CD4-positive, alpha-beta T cell treated with Interleukin-15 for 1 hour (primary cell): ENCODE results near the gene ZBTB44.
"Not testable (repeated sequence)": the region's sequence is repeated elsewhere in the genome, so short reads cannot be mapped to it uniquely, and the experiment has no call there.

Experiments
- DNase-seq: peaks from one replicate; pipeline ENCODE4 v3.0.0-alpha.2; 2020

Gene ZBTB44, protein sequence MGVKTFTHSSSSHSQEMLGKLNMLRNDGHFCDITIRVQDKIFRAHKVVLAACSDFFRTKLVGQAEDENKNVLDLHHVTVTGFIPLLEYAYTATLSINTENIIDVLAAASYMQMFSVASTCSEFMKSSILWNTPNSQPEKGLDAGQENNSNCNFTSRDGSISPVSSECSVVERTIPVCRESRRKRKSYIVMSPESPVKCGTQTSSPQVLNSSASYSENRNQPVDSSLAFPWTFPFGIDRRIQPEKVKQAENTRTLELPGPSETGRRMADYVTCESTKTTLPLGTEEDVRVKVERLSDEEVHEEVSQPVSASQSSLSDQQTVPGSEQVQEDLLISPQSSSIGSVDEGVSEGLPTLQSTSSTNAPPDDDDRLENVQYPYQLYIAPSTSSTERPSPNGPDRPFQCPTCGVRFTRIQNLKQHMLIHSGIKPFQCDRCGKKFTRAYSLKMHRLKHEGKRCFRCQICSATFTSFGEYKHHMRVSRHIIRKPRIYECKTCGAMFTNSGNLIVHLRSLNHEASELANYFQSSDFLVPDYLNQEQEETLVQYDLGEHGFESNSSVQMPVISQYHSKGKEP

GRCh38 chr11:130314750-130315285 lies at the start of gene ZBTB44:
TSS of gene ZBTB44 (minus strand) at chr11:130314917. CDS start at chr11:130261873, 53,044 bp downstream.
- DNase-seq: peak; percentile 92

DNA sequence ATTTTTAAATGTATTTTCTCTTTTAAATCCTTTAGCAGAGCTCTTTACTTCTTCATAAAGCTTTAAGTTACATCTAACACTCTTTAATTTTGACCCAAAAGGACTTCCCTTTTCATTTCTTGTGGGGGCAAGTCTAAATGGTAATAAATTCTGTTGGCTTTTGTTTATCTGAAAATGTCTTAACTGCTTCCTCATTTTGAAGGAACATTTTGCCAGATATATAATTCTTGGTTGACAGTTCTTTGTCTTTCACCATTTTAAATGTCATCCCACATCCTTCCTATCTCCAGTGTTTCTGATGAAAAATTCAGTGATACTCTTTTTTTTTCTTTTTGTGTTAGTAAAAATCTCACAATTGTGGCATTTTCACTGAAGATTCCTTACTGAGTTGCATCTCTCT lies 44.7 kb upstream of the ZBTB44 start:
- no peak for DNase-seq

- no peak for DNase-seq
These were observed 43.7 kb upstream of the ZBTB44 start for GRCh38 chr11:130358398-130358797.

GRCh38 chr11:130347261-130347660 lies 32.5 kb upstream of the ZBTB44 start:
- DNase-seq: no peak

DNA sequence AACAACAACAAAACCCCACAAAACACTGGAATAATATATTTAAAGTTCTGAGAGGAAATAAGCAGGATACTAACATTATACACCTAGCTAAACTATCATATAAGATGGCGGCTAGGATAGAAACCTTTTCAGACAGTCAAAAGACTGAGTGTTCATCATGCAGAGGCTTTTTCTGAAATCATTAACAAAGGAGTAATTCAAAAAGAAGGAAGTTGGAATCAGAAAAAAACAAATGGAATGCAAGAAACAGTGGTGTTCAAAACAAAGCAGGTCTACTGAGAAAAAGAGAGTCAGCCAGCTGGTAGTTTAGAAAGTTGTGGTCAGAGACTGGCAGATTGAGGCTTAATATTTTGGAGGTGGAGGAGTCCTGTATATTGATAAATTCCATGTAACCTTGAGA lies 30.1 kb upstream of the ZBTB44 start:
- DNase-seq: no peak

- DNase-seq: no peak
These were observed 26.1 kb upstream of the ZBTB44 start for GRCh38 chr11:130340671-130341319.

- DNase-seq: no peak
These were observed 23.9 kb upstream of the ZBTB44 start for GRCh38 chr11:130338667-130339066.

- DNase-seq: no peak
These were observed 22.8 kb upstream of the ZBTB44 start for GRCh38 chr11:130337281-130338089.

DNA sequence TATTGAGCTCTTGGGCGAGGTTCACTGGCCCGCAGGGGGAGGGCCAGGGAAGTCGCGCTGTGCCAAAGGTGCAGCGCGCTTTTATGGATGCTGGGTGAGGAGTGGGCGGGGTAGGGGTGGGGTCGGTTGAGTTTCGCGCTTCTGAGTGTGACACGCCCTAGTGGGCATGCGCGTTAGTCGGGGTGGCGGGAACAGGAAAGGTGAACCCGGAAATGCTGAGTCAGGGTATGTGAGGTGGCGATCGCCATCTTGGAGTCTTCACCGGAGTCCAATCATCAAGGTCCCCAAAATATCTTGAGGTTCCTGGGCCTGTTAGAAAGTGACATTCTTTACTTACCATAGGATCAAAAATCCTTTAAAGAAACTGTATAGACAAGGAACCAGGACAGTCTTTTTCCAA lies 16.7 kb upstream of the ZBTB44 start:
- DNase-seq: not testable (repeated sequence)

- no peak for DNase-seq
These were observed 15.5 kb upstream of the ZBTB44 start for GRCh38 chr11:130330101-130330684.

DNA sequence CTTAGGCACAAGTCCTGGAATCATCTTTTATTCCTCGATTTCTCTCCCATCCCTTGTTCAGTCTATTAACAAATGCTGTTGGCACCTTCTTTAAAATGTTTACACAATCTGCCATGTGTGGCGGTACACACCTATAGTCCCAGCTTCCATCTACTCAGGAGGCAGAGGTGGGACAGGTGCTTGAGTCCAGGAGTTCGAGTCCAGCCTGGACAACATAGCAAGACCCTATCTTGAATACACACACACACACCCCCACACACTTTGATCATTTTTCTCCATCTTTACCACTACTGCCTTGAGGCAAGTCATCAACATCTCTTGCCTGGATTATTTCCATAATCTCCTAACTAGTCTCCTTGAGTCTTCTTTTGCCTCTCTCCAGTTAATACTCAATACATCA lies 13.7 kb upstream of the ZBTB44 start:
- DNase-seq: no peak

DNA sequence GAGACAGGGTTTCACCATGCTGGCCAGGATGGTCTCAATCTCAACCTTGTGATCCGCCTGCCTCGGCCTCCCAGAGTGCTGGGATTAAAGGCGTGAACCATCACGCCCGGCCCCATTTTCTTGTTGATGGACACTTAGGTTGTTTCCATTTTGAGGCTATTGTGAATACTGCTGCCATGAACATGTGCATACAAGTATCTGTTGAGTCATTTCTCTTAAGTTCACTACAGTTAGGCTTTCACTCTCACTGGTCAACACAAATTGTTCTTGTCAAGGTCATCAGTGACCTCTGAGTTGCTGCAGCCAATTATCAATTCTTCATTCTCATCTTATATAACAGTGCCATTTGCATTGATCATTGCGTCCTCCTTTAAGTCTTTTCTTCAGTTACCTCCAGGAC lies 13.0 kb upstream of the ZBTB44 start:
- DNase-seq: no peak

DNA sequence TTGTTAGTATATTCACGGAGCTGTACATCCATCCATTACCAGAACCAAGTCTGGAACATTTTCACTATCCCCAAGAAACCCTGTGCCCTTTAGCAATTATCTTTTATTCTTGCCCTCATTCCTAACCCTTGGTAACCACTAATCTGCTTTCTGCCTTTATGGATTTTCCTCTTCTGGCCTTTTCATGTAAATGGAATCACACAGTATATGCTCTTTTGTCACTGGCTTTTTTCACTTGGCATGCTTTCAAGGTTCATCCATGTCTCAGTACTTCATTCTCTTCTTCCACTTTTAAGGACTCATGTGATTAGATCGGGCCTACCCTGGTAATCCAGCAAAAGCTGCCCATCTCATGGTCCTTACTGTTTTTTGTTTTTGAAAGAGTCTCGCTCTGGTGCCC lies 11.0 kb upstream of the ZBTB44 start:
- DNase-seq: no peak

DNA sequence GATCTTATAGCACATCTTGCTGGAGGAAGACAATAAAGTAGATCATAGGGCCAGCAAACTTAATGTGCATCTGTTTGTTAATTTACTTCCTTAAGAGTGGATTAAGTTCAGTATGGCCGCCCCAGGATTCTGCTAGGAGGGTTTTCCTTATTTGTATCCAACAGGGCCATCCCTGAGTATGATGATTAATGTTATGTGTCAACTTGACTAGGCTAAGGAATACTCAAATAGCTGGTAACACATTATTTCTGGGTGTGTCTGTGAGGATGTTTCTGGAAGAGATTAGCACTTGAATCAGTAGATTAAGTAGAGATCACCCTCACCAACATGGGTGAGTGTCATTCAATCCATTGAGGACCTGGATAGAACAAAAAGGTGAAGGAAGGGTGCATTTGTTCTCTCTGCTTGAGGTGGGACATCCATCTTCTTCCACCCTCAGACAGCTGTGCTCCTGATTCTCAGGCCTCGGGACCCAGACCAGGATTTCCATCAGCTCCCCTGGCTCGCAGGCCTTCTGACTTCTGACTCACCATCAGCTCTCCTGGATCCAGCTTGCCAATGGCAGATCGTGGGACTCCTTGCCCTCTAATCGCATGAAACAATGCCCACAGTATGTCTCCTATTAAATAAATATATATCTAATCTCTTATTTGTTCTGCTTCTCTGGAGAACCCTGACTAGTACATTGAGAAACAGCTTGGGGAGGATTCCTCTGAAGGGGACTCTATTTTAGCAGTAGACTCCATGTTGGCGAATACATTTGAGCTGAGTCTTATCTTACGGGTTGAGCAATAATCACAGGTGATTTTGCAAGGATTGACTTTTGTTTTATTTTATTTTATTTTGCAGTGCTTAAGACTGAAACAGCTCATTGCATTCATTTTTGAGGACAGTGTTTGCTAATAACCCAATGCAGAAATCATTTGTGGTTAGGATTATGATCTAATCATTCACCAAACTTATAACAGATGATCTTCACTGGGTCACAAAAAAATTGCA lies 9.0 kb upstream of the ZBTB44 start:
- no peak for DNase-seq

- no peak for DNase-seq
These were observed 7.4 kb upstream of the ZBTB44 start for GRCh38 chr11:130322126-130322525.

DNA sequence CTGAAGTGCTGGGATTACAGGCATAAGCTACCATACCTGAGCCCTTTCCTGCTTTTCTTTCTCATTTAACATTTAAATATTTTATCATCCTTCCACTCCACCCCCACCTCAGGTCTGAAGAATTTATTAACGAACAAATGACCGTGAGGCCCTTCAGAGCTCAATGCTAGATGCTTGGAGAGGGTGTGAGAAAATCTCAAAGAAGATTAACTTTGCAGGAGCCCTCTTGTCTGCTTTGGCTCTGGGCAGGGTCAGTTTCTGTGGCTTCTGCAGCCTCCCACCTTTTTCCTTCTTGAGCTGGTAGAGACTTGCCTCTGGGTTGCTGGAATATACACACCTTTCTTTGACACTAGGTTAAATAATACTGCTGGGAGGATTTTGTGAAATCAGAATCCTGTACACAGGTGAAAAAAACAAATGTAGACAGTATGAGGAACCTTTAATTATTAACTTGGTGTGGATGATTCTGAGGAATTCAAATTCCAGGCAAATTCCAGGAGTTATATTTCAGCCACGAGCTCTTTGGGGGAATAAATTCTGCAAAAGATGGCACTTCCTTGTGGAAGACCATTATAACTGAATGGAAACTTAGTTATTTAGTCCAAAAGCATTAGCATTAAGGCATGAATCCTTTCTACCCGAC lies 3.4 kb upstream of the ZBTB44 start:
- no peak for DNase-seq

- DNase-seq: peak; percentile 49
These were observed 745 bp upstream of the ZBTB44 start for GRCh38 chr11:130315354-130315970.

DNA sequence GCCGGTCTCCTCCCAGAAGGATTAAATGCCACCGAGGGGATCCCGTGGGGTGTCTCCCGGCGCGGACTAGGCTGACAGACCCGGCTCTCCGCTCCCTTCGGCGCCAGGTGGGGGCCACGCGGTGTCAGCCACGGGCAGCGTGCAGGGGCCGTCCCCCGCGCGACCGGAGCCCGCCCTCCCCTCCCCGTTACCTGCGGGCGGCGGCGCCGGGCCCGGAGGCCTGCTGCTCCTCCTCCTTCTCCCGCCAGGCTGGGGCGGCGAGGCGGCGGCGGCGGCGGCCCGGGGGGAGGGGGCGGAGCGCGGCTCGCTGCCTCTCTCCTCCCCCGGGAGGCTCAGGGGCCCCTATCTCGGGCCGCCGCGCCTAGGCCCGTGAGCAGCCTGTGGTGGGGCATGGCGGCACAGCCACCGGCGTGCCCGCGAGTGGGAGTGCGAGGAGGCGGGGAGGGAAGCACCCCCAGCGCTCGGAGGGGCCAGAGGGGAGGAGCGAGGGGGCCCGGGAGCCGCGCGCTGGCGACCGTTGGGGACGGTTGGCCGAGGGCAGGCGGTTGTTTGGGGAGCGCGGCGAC lies 450 bp downstream of the ZBTB44 start:
- peak; percentile 73 for DNase-seq

DNA sequence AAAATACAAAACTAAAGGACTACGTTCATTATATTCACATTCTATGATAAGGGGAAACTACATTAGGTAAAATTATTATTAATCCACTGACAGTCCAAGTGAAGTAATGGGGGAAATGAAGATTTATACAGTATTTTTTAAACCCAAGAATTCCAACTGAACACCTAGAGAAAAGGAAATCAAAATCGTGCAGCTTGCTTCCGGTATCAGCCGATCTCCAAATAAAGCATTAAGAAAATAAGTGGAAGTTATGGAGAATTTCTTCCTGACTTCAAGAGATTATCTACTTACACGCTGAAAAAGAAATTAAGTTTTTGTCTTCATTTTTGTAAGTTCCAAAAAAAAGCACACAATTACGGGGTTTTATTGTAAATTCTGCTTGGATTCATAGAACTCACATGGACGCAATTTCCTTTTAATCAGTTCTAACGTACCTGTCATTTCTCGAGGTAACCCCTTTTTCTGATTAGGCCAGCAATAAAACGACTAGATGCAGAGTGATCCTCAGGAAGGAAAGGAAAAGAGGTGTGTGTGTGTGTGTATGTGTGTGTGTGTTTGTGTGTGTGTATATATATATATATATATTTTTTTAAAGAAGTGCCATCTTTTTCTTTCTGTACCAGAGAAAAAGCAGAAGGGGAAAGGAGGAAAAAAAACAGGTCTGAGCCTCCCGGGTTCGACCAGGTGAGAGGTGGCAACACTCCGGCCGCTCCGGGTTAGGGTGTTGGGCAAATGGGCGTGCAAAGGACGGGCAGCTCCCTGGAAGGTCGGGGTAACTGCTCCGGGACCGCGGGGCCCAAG lies 1.1 kb downstream of the ZBTB44 start:
- no peak for DNase-seq
